Adipocyte (in vitro differentiated cells): Measurements from ENCODE around the gene STARD13.
"Not testable (repeated sequence)": the region's sequence is repeated elsewhere in the genome, so short reads cannot be mapped to it uniquely, and the experiment has no call there.

Experiments
- DNase-seq: peaks from one replicate; pipeline ENCODE4 v3.0.0-alpha.2; 2015; ENCODE audit warnings: low read depth
- H3K27me3 ChIP-seq: replicated peaks from 2 replicates; pipeline ENCODE4 v1.7.0; 2013; ENCODE audit warnings: mild to moderate bottlenecking, low read length, moderate library complexity; ENCODE audit not compliant: control insufficient read depth, insufficient read depth
- H3K36me3 ChIP-seq: 2 replicates; pipeline ENCODE4 v1.7.0; 2013; ENCODE audit warnings: low read length, mild to moderate bottlenecking, moderate library complexity; ENCODE audit not compliant: control insufficient read depth, insufficient read depth, severe bottlenecking
- H3K4me1 ChIP-seq: 2 replicates; pipeline ENCODE4 v1.7.0; 2013; ENCODE audit warnings: mild to moderate bottlenecking, low read length, moderate library complexity; ENCODE audit not compliant: control insufficient read depth, insufficient read depth
- H3K4me3 ChIP-seq: 2 replicates; pipeline ENCODE4 v1.7.0; 2013; ENCODE audit warnings: mild to moderate bottlenecking, low read length, moderate library complexity
- H3K9ac ChIP-seq: 2 replicates; pipeline ENCODE4 v1.7.0; 2013; ENCODE audit warnings: mild to moderate bottlenecking, low read length, moderate library complexity
- H3K9me3 ChIP-seq: 2 replicates; pipeline ENCODE4 v1.7.0; 2013; ENCODE audit warnings: mild to moderate bottlenecking, low read length, moderate library complexity; ENCODE audit not compliant: control insufficient read depth

STARD13 gene

DNA sequence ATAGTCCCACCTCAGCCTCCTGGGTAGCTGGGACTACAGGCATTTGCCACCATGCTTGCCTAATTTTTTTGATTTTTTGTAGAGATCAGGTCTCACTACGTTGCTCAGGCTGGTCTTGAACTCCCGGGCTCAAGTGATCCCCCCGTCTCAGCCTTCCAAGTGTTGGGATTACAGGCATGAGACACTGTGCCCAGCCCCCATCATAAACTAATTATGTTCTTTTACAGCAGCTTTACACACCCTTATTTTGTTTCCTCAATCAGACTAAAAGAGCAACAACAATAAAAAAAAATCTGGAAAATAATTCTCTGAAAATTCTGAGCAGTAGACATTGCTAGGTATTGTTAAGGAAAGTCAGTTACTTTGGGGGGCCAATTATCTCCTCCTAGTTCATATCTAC lies 35.7 kb downstream of the STARD13 start:
- Histone ChIP-seq H3K27me3 (no peaks in the 10 kb centered on the region), H3K9ac (no peak overlapping the region), H3K9me3 (no peaks in the 10 kb centered on the region), H3K4me1 (peaks cover 20% of the 10 kb centered on the region), H3K4me3 (no peak overlapping the region), H3K36me3 (no peaks in the 10 kb centered on the region)
- DNase-seq: no peak

DNA sequence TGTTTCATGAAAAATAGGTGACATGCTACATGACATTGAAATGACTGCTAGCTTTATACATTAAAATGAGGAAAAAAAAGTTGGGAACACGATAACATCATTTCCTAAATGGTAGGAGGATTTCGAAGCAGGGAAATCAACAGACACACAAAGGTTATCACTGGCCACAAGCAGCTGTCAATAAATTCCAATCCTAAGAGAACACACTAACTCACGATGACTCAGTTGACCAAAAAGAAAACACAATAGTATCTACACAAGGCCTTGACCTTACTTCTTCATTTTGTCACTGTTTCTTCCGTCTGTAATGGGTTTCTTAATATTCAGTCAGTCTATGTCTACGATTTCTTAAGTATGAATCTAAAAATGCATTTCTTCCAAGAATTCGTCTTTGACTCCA lies 36.5 kb downstream of the STARD13 start:
- no peak overlapping the region for H3K4me3 ChIP-seq
- H3K36me3 ChIP-seq: no peaks in the 10 kb centered on the region
- no peaks in the 10 kb centered on the region for H3K27me3 ChIP-seq
- no peaks in the 10 kb centered on the region for H3K9me3 ChIP-seq
- peaks cover 20% of the 10 kb centered on the region for H3K4me1 ChIP-seq
- no peak for DNase-seq
- no peak overlapping the region for H3K9ac ChIP-seq

DNA sequence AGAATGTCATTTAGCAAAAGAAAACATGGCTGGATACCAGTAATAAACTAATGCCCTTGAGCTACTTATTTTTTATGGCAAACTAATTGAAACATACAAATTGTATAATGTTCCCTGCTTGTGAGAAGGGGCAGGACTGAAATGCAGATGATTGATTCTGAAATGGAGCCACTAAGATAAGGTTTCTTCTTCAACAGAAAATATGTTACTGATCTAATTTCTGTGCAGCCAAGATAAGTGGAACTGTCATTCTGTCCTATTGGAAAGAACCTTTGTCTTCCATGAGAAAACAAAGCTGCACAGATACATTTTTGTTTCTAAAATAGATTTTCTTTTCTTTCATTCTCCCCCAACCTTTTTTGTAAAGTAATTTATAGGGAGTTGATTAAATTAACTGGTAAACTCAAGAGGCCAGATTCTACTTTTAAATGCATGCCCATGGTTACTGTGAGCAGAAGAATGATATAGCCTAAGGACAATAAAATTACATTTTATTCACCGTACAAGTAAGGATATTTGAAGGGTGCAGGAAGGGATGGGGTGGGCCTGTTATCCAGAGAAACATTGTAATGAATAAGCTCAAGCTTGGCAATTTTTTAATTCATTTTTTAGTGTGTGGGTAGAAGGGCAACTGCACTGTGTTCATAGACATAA lies 39.9 kb downstream of the STARD13 start:
- no peaks in the 10 kb centered on the region for H3K27me3 ChIP-seq
- H3K9me3 ChIP-seq: no peaks in the 10 kb centered on the region
- no peak for DNase-seq
- no peak overlapping the region for H3K9ac ChIP-seq
- no peaks in the 10 kb centered on the region for H3K36me3 ChIP-seq
- H3K4me1 ChIP-seq: peaks cover 9% of the 10 kb centered on the region
- no peak overlapping the region for H3K4me3 ChIP-seq

DNA sequence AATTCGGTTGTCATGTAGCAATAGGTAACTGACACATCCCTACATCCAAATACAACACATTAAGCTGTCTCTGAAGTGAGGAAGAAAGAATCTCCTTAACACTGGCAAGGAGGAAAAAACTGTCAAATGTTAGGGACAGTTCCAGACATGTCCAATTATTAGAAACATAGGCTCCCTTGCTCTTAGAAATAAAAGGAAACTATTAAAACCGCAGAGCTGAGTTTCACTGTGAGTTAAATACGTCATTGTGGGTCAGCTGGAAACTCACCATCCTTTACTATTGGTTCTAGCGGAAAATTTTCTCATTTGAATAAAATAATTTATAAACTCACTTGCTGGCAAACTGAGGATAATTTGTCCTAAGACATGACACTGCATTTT lies 40.7 kb downstream of the STARD13 start:
- DNase-seq: no peak
- no peak overlapping the region for H3K9ac ChIP-seq
- peaks cover 8% of the 10 kb centered on the region for H3K4me1 ChIP-seq
- no peak overlapping the region for H3K4me3 ChIP-seq
- no peaks in the 10 kb centered on the region for H3K36me3 ChIP-seq
- peaks cover 7% of the 10 kb centered on the region for H3K9me3 ChIP-seq
- H3K27me3 ChIP-seq: no peaks in the 10 kb centered on the region

DNA sequence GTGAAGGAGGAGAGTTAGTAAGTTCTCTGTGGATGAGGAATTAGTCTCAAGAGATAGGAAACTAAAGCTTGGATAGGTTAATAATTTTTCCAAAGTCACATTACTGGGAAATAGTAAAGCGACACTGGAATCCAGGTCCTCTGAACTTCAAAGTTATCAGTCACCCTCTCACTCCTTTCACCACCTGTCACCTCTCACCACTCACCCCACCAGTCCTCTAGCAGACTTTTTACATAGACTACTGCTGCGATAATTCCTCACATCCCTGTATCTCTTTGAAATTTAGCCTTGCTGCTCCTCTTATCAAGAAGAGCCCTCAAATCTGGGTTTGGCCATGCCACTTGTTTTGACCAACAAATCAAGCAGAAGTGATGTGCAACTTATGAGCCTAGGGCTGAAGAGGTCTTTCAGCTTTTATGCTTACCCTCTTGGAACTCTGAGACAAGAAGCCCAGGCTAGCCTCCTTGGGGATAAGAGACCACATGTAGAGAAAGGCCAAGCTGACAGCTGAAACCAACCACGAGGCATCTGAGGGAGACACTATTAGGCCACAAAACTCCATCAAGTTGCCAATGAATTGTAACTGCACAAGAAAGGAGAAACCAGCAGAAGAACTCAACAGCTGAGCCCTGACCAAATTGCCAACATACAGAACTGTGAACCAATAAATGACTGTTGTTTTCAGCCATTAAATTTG lies 41.2 kb downstream of the STARD13 start:
- peaks cover 8% of the 10 kb centered on the region for H3K4me1 ChIP-seq
- no peak overlapping the region for H3K4me3 ChIP-seq
- no peak for DNase-seq
- peaks cover 8% of the 10 kb centered on the region for H3K9me3 ChIP-seq
- H3K36me3 ChIP-seq: no peaks in the 10 kb centered on the region
- H3K9ac ChIP-seq: no peak overlapping the region
- no peaks in the 10 kb centered on the region for H3K27me3 ChIP-seq

DNA sequence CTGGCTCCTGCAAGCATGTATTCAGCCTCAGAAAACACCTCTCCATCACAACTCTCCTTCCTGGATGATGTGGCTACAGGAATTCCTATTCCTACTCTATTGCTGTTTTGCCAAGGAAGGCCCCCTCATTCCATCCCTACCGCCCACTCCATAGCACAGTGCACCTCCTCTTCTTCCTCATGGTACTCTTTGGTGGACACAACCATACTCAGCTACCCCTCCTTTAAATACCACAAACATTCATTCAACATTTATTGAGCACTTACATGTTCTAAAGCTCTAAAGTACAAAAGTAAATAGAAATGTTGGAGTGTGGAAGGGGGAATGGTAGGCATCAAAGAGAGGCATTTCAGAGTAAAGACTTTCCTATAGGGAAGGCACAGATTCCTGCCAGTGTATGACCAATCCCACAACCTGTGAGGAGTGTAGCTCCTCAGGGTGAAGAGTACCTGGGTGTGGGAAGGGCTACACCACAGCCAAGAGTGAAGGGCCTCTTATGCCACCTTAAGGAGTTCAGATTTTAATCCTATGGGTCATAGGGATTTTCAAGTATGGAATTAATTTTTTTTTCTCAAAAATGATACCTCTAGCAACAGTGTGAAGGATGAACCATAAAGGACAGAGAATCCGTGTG lies 42.5 kb downstream of the STARD13 start:
- Histone ChIP-seq H3K36me3 (no peaks in the 10 kb centered on the region), H3K4me3 (no peak overlapping the region), H3K27me3 (no peaks in the 10 kb centered on the region), H3K4me1 (no peaks in the 10 kb centered on the region), H3K9me3 (peaks cover 8% of the 10 kb centered on the region), H3K9ac (no peak overlapping the region)
- DNase-seq: no peak

DNA sequence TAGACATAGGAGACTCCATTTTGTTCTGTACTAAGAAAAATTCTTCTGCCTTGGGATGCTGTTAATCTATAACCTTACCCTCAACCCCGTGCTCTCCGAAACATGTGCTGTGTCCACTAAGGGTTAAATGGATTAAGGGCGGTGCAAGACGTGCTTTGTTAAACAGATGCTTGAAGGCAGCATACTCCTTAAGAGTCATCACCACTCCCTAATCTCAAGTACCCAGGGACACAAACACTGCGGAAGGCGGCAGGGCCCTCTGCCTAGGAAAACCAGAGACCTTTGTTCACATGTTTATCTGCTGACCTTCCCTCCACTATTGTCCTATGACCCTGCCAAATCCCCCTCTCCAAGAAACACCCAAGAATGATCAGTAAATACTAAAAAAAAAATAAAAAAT lies 43.2 kb downstream of the STARD13 start:
- H3K27me3 ChIP-seq, DNase-seq, H3K4me3 ChIP-seq, H3K4me1 ChIP-seq, H3K9ac ChIP-seq, H3K9me3 ChIP-seq, H3K36me3 ChIP-seq: not testable (repeated sequence)

DNA sequence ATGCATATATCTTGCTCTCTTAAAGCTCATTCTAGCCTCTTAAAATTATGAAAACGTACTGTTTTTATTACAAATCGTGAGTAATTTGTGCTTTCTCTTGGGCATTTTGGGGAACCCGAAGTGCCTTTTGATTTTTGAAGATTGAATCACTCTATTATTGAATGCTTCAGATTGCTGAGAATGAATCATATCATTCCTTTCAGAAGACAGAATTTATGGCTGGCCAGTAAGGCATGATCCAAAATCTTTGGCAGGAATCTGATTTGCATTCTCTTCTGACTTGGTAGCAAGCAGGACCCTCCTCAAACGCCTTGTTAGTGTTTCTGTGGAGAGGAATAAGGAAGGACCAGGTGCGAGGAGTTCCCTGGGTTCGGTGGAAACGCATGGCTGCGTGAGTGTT lies 49.5 kb downstream of the STARD13 start:
- H3K4me3 ChIP-seq: peak overlapping the region; percentile 56
- H3K36me3 ChIP-seq: no peaks in the 10 kb centered on the region
- H3K4me1 ChIP-seq: peaks cover 42% of the 10 kb centered on the region

DNA sequence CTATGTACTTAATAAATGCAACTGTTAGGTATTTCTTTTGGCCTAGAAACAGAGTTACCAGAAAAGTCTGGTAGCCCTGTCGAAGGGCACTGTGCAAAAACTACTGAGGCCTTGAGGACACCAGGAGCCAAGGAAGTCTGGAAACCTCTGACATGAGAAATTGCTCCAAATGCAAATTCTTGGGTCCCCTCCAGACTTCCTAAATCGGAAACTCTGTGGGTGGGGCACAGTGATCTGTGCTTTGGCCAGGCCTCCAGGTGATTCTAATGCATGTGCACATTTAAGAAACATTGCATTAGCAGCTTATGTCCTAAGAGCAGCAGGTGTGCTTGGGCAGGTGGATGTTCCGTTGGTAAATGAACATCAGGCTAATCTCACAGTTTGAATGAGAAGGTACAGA lies 50.0 kb downstream of the STARD13 start:
- no peaks in the 10 kb centered on the region for H3K27me3 ChIP-seq
- peak; percentile 28 for DNase-seq
- H3K36me3 ChIP-seq: no peaks in the 10 kb centered on the region
- peak overlapping the region; percentile 63 for H3K9ac ChIP-seq
- peaks cover 8% of the 10 kb centered on the region for H3K9me3 ChIP-seq
- peaks cover 47% of the 10 kb centered on the region for H3K4me1 ChIP-seq
- peak overlapping the region; percentile 56 for H3K4me3 ChIP-seq

More for the DNA sequence above, 49.5 kb downstream of the STARD13 start:
- H3K9ac ChIP-seq: peak overlapping the region; percentile 63
- peaks cover 8% of the 10 kb centered on the region for H3K9me3 ChIP-seq
- H3K27me3 ChIP-seq: no peaks in the 10 kb centered on the region
- peak; percentile 83 for DNase-seq

DNA sequence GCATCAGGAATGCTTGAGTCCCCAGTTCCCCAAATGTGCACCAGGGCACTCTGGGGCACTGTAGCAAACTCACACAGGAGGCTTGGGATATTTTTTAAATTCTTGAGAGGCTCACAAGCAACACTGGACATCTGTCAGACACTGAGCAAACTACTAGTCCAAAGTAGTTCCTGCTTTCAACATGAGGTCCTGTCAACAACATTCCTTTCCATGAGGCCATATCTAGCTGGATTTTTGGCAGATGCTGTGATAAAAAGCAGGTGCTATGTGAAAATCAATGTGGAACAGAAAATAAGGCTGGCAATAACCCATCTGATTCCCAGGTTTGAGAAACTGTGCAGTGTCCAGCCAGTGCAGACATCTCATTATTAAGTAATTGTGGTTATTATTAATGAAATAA lies 50.5 kb downstream of the STARD13 start:
- H3K4me3 ChIP-seq: no peak overlapping the region
- peak; percentile 74 for DNase-seq
- H3K9ac ChIP-seq: peak overlapping the region; percentile 63
- H3K9me3 ChIP-seq: peaks cover 3% of the 10 kb centered on the region
- no peaks in the 10 kb centered on the region for H3K36me3 ChIP-seq
- H3K27me3 ChIP-seq: no peaks in the 10 kb centered on the region
- H3K4me1 ChIP-seq: peaks cover 52% of the 10 kb centered on the region

DNA sequence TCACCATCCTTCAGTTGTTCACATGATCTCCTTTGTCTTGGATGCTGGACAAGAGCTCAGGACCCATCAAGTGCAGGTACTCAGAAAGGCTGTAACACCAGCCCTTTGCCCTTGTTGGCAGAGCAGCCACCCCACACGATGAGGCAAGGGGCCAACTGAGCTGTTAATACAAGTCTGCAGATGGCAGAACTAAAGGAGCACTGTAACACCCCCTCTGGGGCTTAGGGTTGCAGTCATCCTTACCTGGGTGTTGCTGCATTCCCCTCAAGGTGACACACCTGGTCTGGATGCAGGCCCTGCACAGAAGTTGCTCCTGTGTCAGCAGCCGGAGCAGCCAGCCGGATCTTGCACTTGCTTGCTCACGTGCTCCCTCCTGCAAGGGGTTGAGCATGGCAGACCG lies 52.0 kb downstream of the STARD13 start:
- no peak overlapping the region for H3K9ac ChIP-seq
- H3K4me1 ChIP-seq: peaks cover 67% of the 10 kb centered on the region
- H3K9me3 ChIP-seq: no peaks in the 10 kb centered on the region
- H3K27me3 ChIP-seq: no peaks in the 10 kb centered on the region
- H3K36me3 ChIP-seq: no peaks in the 10 kb centered on the region
- no peak for DNase-seq
- no peak overlapping the region for H3K4me3 ChIP-seq
